NCI-H1930 (cell line): ENCODE measurements around the gene PSG5.
"Not testable (repeated sequence)": the region's sequence is repeated elsewhere in the genome, so short reads cannot be mapped to it uniquely, and the experiment has no call there.

Experiments
- DNase-seq, 2 experiments: peaks; one replicate each; lab custom pipeline; 2025; lab: John Stamatoyannopoulos, UW

PSG5 gene

GRCh38 chr19:43181869-43182771 is 4.2 kb downstream of the PSG5 start:
- DNase-seq, result not testable (repeated sequence)

- not testable (repeated sequence) for DNase-seq
Observed at GRCh38 chr19:43179569-43180147, 6.7 kb downstream of the PSG5 start.

DNA sequence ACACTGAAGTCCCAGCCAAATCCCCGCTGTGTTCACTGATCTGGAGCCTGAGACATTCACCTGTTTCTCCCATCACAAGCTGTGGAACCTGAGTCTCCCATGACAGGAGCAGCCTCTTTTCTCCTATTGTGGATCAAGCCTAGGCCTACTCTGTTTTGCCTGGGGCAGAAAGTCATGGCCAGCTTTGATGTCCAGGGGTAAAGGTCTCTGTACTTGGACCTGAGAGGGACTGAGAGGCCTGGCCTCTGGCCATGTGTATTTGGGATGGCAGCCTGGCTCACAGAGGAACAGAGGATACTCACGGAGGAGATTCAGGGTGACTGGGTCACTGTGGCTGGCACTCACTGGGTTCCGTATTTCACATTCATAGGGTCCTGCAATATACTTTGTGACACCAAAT is 7.8 kb downstream of the PSG5 start:
- DNase-seq, result not testable (repeated sequence)

DNA sequence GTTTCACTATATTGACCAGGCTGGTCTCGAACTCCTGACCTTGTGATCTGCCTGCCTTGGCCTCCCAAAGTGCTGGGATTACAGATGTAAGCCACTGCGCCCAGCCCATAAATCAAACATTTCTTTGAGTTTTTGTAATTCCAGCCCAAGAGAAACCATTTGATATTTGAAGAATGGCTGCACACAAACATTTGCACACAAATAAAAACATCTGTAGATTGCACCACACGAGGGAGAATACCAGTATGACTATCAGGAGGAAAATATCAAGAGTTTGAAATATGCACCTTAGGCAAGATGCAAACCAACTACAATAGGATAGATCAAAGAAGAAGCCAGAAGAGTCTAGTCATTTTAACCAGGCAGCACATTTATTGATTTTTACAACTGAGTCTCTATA is 20.4 kb downstream of the PSG5 start:
- not testable (repeated sequence) for DNase-seq

DNA sequence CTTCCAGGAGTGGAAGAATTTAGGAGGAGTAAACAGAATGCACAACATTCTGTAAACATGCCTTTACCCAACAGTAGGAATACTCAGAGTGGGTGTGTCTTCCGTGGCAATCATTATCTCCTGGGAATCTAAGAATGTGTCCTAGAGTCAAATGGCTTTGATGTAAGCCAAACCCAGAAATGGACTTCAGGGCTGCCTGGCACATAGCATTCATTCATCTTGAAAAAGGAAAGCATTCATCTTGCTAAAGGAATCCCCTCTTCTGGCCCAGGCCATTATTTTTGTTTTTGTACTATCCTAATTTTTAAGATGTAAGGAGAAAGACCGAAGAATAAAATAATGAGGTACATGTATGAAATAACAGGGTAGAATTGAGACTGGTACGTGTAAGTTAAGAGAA is 23.2 kb downstream of the PSG5 start:
- not testable (repeated sequence) for DNase-seq

GRCh38 chr19:43162261-43162660 is 24.1 kb downstream of the PSG5 start:
- not testable (repeated sequence) for DNase-seq

DNA sequence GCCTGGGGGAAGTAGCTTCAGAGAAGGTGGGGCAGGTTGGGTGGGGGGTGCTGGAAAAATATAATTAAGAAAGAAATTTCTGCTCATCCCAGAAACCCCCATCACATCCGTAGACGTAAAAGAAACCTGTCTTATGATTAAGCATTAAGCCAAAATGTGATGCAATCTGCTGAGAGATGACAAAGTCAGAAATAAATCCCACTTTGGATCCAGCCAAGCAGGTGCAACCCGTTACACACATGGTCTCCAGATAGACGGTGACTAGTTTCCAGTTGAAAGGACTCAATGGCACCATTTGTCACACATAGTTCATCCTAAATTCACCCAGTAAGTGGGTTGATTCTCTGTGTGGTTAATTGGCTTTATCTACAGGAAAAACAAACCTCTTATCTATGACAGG is 34.1 kb downstream of the PSG5 start:
- DNase-seq, result no peak

DNA sequence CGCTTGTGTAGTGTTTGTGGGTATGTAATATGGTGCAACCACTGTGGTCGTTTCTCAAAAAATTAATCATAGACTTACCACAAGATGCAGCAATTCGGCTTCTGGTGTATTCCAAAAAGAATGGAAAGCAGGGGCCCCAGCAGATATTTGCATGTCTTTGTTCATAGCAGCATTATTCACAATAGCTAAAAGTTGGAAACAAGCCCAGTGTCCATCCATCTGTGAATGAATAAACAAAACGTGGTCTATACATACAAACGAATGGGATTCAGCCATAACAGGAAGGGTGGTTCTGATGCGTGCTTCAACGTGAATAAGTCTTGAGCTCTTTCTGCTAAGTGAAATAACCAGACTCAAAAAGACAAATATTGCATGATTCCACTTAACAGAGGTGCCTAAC is 36.5 kb downstream of the PSG5 start:
- DNase-seq, result not testable (repeated sequence)

- DNase-seq, result no peak
Observed at GRCh38 chr19:43148233-43148632, 38.1 kb downstream of the PSG5 start.

DNA sequence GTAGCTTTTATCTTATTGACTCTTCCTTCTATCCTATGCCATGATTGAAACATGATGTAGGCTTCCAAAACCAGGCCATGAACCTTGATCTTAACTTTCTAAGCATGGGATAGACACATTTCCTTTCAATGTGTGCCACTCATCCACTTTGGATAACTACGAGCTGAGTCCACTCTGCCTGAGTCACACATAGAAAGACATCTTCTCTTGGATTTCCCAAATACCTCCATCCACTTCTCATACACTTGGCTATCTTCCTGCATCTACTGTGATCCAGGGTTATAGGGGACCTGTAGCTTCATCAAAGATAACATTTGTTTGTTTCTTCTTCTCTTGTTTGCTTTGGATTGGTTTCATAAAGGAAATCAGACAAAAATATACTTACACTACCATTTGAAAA is 44.6 kb downstream of the PSG5 start:
- not testable (repeated sequence) for DNase-seq

GRCh38 chr19:43132696-43133095 is 53.6 kb downstream of the PSG5 start:
- DNase-seq, result no peak

DNA sequence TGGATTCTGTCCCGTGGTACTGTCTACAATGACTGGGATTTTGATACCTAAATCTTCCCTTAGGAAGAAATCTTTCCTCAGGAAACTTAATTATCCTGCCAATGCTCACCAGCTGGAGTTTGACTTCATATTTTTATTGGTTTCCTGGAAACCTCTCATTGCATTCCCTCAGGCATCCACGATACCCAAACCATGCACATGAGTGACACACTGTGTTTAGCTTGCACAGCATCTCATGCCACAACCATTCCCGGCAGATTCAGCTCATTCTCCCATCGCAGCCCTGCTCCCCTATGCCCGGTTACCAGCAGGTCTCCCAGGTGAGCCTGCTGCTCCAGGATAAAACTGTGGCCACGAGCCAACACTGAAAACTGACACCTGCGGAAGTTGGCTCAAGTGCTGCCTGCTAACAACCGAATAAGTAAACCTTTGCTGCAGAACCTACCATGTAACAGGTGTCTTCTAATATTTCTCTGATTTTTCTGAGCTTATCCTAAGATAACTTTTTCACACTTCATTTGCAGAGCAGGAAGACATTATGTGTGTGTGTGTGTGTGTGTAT is 55.0 kb downstream of the PSG5 start:
- not testable (repeated sequence) for DNase-seq

GRCh38 chr19:43129197-43129596 is 57.1 kb downstream of the PSG5 start:
- not testable (repeated sequence) for DNase-seq

GRCh38 chr19:43127336-43127735 is 59.0 kb downstream of the PSG5 start:
- not testable (repeated sequence) for DNase-seq

DNA sequence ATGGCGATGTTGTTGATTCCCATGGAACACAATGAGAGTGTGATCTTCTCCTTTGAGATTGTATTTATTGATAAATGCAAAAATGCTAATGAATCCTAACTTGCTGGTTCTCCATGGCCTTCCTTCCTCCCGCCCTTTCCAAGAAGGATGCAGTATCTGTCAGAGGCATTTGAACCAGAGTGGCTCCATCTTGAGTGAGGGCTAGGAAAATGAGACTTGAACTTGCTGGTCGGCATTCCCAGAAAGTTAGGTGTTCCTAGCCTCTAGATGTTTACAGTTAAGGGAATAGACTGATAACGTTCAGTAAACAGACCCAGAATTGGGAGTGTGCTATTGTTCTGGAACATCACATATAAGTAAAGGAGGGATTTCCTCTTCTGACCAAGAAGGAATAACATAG is 59.6 kb downstream of the PSG5 start:
- DNase-seq, result no peak

DNA sequence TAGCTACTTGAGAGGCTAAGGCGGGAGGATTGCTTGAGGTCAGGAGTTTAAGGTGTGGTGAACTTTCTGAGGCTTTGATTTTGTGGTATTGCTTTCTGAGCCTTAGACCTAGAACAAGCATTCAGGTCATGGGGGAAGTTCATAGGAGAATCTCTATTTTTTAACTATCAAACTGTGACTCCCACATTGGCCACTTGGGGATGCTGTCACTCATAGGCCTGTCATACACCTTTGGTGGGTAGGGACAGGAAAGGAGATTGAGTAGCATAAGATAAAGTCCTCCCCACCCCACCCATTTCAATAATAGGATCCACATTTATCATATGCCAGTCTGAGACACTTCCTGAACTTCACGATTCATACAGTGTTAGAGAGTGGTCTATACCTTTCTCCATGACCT is 62.0 kb downstream of the PSG5 start:
- DNase-seq, result no peak

DNA sequence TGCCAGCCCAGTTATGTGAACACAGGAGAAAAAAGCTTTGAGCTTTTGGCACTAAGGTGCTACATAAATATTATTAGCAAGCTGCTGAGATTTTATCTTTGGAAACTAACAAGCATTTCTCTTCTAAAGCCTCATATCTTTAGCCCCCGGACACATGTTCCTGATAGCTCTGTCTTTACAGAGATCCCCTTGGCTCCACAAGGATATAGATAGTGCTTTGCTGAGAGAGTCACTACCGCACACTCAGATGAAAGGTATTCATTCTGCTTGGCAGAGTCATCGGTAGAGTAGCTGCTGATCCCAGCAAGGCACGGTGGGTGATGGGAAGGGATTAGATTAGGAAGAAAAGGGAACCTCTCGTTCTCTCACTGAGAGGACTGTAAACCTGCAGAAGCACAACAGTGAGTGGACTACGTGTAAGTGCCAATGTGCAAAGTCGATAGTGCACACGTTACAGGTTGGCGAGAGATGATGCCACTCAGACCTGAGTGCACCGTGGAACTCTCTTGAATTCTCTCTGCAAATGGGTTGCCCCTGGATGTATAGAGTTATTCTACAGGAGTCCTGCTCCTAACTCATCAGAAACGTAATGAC is 65.8 kb downstream of the PSG5 start:
- DNase-seq, result not testable (repeated sequence)

DNA sequence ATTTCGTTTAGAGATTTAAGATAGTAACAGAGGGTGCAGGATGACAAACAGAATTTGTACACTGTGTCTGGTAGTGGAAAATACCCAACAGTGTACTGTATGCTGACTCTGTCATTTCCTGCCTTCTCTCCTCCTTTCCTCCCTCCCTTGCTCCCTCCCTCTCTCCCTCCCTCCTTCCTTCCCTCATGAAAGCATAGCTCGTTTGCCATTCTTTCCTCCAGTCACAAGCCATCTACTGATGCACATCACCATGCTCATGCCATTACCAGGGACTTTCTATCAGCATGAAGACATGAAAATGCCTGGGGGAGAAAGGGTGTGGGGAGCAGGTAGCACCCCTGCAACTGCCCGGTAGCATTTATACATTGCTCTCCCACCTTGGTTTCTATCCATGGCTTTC is 66.8 kb downstream of the PSG5 start:
- not testable (repeated sequence) for DNase-seq
